ENCODE results near the gene PRRG4. TPM values are rescaled to one million over a fixed set of nuclear protein-coding genes. Genes with fewer than 3 reads are reported as not detected.

PRRG4 gene
- total and polyA plus RNA-seq, 2 experiments from 2014 or later: 1.6 to 1.9 TPM

- peak overlapping the region; percentile 91 for H3K4me2 ChIP-seq
- DNase-seq (ENCODE audit: low spot score): no peak
- H3K4me3 Mint-ChIP-seq: peak overlapping the region; percentile 72
These were observed 1.1 kb downstream of the PRRG4 start for GRCh38 chr11:32830796-32831195.

More at GRCh38 chr11:32830796-32831195, 1.1 kb downstream of the PRRG4 start:
- ATAC-seq: no peak
- TF ChIP-seq JUNB (IDR thresholded peaks at IDR 0.05; ENCODE audit: unreplicated experiment): no peak
- TF ChIP-seq EZH2 (IDR thresholded peaks at IDR 0.05; ENCODE audit: low read depth, unreplicated experiment): no peak
- TF ChIP-seq POLR2AphosphoS5 (IDR thresholded peaks at IDR 0.05; ENCODE audit: low read depth): no peak
- TF ChIP-seq ZNF462 (CRISPR knock-in tag; IDR thresholded peaks at IDR 0.05): no peak
- TF ChIP-seq NANOG (IDR thresholded peaks at IDR 0.05; ENCODE audit: borderline replicate concordance): no peak
- TF ChIP-seq REST (IDR thresholded peaks at IDR 0.05; ENCODE audit: unreplicated experiment): no peak
- TF ChIP-seq ETS1 (IDR thresholded peaks at IDR 0.05): no peak
- H3K79me2 ChIP-seq (replicated peaks; ENCODE audit: insufficient read depth): no peaks in the 10 kb centered on the region
- peaks cover 11% of the 10 kb centered on the region for H3F3A ChIP-seq (replicated peaks; ENCODE audit: low read depth)
- H3K36me3 Mint-ChIP-seq (ENCODE audit: low read depth): no peaks in the 10 kb centered on the region
- no peaks in the 10 kb centered on the region for H3K36me3 ChIP-seq (ENCODE audit: insufficient read depth)
- H3K4me1 Mint-ChIP-seq: peaks cover 13% of the 10 kb centered on the region; the same call in 2 of the 3 replicates
- H2AFZ ChIP-seq: peak overlapping the region; percentile 98; the same call in 1 of the 2 replicates
- H4K20me1 ChIP-seq (replicated peaks; ENCODE audit: insufficient read depth): no peaks in the 10 kb centered on the region
- H3K27ac Mint-ChIP-seq: no peak overlapping the region
- H3K9me3 Mint-ChIP-seq: no peaks in the 10 kb centered on the region
- peaks cover 26% of the 10 kb centered on the region for H3K27me3 ChIP-seq (ENCODE audit: insufficient read depth)
- H3K27ac ChIP-seq (ENCODE audit: low read depth): no peak overlapping the region
- peaks cover 9% of the 10 kb centered on the region for H3K4me1 ChIP-seq (ENCODE audit: insufficient read depth)
- peak overlapping the region; percentile 68 for H3K4me3 ChIP-seq
- no peaks in the 10 kb centered on the region for H3K9me2 ChIP-seq (ENCODE audit: insufficient read depth)
- H3K27me3 Mint-ChIP-seq (ENCODE audit: insufficient read depth, low read depth, poor library complexity): peaks cover 19% of the 10 kb centered on the region
